ENCODE measurements around the gene GAS2L1.
A peak's percentile ranks its signal among the peaks of the same experiment; 100 is the strongest.

GAS2L1 gene

GRCh38 chr22:29306835-29307595 lies 565 bp downstream of the GAS2L1 start:
- in situ Hi-C loops (cut with MboI; ENCODE audit: low pct_unique_long_range_greater_than_20kb, low sequenced_read_pairs), result no loop called here

DNA sequence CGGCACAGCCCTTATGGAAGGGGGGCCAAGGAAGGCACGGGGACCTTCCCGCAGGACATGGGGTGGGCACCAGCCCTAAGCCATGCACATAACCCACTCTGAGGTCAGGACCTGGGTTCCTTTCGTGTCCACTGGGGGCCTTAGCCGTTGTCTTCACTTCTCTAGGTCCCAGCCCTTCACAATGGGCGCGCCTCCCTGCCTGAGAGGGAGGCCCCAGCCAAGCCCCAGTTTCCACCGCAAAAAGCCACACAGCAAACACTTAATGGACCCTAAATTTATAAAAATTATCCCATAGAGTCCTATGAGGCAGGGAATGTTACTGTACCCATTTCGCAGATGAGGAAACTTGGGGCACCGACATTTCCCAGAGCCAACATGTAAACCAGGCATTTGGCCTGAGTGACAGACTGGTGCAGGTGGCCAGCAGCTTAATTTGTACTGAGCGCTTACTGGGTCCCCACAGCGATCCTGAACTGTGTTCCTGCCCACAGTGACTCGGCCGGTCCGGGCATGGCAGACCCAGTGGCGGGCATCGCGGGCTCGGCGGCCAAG lies 1.2 kb downstream of the GAS2L1 start:
- DNase-seq, result no peak

More at GRCh38 chr22:29306835-29307595, 565 bp downstream of the GAS2L1 start:
- peak; percentile 61 for DNase-seq

DNA sequence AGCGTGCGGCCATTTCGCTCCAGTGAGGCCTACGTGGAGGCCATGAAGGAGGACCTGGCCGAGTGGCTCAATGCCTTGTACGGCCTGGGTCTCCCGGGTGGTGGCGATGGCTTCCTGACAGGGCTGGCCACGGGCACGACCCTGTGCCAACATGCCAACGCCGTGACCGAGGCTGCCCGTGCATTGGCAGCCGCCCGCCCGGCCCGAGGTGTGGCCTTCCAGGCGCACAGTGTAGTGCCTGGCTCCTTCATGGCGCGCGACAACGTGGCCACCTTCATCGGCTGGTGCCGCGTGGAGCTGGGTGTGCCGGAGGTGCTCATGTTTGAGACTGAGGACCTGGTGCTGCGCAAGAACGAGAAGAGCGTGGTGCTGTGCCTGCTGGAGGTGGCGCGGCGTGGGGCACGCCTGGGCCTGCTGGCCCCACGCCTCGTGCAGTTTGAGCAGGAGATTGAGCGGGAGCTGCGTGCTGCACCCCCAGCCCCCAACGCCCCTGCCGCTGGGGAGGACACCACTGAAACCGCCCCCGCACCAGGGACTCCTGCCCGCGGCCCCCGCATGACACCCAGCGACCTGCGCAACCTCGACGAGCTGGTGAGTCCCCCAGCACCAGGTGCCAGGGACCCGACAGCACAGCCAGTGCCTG lies 1.8 kb downstream of the GAS2L1 start:
- no peak for DNase-seq
- in situ Hi-C loops (cut with MboI; ENCODE audit: low pct_unique_long_range_greater_than_20kb, low sequenced_read_pairs), result no loop called here

More for the DNA sequence above, 1.2 kb downstream of the GAS2L1 start:
- in situ Hi-C loops (cut with MboI; ENCODE audit: low pct_unique_long_range_greater_than_20kb, low sequenced_read_pairs), result no loop called here

DNA sequence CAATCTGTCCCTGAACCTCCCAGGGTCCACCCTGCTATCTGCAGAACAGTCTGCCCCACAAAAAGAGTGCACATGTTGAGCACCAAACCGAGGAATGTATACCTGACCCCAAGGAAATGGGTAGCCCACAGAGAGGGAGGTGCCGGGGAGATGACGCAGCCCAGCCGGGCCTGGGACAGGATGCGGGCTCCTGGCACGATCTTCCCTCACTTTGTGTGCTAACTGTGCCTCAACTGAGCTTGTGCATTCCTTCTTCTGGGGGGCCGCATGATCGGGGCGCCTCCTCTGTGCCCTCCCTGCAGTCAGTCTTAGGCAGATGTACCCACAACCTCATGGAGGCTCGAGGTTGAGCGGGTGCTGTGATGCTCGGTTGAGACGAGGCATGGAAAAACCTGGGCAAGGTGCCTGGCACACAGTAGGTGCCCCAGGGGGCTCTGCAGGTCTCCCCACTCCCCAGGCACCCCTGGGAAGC lies 2.4 kb downstream of the GAS2L1 start:
- peak; percentile 48 for DNase-seq
- in situ Hi-C loops (cut with MboI; ENCODE audit: low pct_unique_long_range_greater_than_20kb, low sequenced_read_pairs), result no loop called here

- DNase-seq, result no peak
- in situ Hi-C loops (cut with MboI; ENCODE audit: low pct_unique_long_range_greater_than_20kb, low sequenced_read_pairs), result no loop called here
These were observed 3.0 kb downstream of the GAS2L1 start for GRCh38 chr22:29309332-29310064.

GRCh38 chr22:29310065-29310862 lies 3.8 kb downstream of the GAS2L1 start:
- in situ Hi-C loops (cut with MboI; ENCODE audit: low pct_unique_long_range_greater_than_20kb, low sequenced_read_pairs), result no loop called here
- DNase-seq, result no peak

DNA sequence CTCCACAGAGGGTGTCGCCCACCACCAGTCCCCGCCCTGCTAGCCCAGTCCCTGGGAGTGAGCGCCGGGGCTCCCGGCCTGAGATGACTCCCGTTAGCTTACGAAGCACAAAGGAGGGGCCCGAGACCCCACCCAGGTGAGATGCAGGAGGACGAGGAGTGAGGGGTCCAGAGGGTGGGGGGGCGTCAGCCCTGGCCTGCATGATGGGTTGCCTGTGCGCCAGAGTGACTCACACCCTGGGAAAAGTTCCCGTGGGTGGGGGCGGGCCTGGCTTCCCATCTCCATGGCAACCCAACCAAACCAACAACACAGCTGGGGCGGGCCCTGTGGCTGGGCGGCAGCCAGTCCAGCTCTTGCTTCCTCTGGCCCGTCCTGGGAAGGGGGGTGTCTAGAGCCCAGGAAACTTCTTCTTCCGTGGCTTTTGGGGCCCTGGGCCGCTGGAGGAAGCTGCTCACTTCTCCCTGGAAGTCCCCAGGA lies 4.5 kb downstream of the GAS2L1 start:
- in situ Hi-C loops (cut with MboI; ENCODE audit: low pct_unique_long_range_greater_than_20kb, low sequenced_read_pairs), result no loop called here
- DNase-seq, result peak; percentile 84

- no peak for DNase-seq
- in situ Hi-C loops (cut with MboI; ENCODE audit: low pct_unique_long_range_greater_than_20kb, low sequenced_read_pairs), result no loop called here
These were observed 5.2 kb downstream of the GAS2L1 start for GRCh38 chr22:29311464-29312217.

- in situ Hi-C loops (cut with MboI; ENCODE audit: low pct_unique_long_range_greater_than_20kb, low sequenced_read_pairs), result no loop called here
- DNase-seq, result no peak
These were observed 6.0 kb downstream of the GAS2L1 start for GRCh38 chr22:29312218-29313125.

DNA sequence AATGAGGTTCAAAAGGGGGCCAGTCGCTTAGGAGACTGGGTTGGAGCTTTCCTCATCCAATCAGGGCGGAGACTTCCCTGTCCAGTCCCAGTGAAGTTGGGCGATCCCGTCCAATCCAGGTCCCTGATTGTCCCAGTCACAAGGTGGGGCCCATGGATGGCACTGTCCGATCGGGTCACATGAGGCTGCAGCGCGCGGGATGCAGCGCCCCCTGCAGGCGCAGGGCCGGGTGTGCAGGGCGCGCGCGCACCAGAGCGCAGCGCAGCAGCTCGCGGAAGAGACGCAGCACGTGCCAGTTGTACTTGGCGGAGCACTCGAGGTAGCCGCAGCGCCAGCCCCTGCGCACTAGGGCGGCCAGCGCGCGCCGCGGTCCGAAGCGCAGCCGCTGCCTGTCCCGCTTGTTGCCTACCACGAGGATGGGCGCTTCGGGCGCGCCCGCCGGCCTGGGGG lies 6.7 kb downstream of the GAS2L1 start:
- no peak for DNase-seq
- in situ Hi-C loops (cut with MboI; ENCODE audit: low pct_unique_long_range_greater_than_20kb, low sequenced_read_pairs), result no loop called here

GRCh38 chr22:29313576-29314466 lies 7.4 kb downstream of the GAS2L1 start:
- no peak for DNase-seq

DNA sequence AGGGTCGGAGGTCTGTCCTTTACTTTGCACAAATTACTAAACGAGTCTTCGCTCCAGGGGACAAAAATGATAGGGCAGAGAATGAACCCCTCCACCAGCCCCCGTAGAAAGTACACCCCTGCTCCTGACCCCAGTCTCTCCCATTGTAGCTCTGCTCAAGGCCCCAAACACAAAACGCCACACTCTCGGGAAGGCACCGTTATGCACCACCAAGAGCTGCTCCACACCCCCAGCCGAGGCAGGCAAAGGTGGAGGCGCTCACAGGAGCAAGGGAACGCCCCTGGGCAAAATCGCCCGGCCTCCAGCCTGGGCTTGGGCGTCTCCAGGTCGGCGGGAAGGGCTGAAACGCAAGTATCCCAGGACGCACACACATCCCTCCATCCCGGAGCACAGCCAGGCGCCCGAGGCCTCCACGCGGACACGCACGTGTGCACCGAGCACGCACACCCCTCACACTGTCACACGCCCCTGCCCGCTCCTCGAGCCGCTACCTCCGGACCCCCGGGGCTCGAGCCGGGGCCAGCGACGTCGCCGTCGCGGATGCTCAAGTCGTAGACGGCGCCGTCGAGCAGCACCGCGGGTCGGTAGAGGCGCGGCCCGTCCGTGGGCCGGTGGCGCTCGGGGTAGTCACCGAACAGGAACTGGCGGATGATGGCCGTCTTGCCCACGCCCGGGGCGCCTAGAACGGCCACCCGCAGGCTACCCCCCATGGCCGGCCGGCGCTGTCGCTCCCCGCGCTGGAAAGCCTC lies 8.3 kb downstream of the GAS2L1 start:
- DNase-seq, result no peak
- in situ Hi-C loops (cut with MboI; ENCODE audit: low pct_unique_long_range_greater_than_20kb, low sequenced_read_pairs), result no loop called here

More at GRCh38 chr22:29313576-29314466, 7.4 kb downstream of the GAS2L1 start:
- in situ Hi-C loops (cut with MboI; ENCODE audit: low pct_unique_long_range_greater_than_20kb, low sequenced_read_pairs), result no loop called here

DNA sequence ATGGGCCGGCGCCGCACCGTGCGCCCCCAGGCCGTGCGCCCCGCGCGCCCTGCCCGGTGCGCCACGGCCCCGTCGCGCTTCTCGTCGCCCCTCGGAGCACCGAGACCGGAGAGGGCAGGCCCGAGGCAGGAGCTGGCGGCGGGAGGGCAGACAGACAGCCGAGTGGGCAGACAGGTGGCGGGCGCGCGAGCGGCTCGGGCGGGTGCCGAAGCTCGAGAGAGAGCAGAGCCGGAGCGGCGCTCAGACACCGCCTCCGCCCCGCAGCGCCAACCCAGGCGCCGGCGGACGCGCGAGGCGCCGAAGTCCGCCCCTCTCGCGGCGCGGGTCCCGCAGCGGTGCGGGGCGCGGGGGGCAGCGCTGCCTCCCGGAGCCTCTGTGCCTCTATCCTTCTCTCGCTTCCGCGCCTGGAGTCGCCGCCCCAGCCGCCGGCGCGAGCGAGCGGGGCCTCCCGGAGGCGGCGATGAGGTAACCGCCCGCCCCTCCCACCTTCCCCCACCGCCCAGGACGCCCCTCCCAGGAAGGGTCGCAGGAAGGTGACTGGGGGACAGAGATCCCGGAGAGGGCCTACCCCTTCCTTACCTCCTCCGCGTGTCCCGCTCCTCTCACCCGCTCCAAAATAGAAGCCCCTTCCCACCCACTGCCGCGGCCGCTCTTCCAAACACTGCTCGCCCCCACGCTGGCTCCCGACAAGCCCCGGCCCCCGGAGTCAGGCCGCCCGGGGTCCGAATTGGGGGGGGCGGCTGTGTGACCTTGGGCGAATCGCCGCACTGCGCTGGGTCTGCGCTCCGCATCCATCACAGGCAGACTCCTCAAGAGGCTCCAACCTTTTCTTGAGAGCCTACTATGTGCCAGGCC lies 9.1 kb downstream of the GAS2L1 start, which contains the start of gene RASL10A:
Gene RASL10A (minus strand): TSS at position 412 of the 855 bp plus-strand sequence. CDS start 451 bp downstream, outside the sequence.
- in situ Hi-C loops (cut with MboI; ENCODE audit: low pct_unique_long_range_greater_than_20kb, low sequenced_read_pairs), result no loop called here
- no peak for DNase-seq

DNA sequence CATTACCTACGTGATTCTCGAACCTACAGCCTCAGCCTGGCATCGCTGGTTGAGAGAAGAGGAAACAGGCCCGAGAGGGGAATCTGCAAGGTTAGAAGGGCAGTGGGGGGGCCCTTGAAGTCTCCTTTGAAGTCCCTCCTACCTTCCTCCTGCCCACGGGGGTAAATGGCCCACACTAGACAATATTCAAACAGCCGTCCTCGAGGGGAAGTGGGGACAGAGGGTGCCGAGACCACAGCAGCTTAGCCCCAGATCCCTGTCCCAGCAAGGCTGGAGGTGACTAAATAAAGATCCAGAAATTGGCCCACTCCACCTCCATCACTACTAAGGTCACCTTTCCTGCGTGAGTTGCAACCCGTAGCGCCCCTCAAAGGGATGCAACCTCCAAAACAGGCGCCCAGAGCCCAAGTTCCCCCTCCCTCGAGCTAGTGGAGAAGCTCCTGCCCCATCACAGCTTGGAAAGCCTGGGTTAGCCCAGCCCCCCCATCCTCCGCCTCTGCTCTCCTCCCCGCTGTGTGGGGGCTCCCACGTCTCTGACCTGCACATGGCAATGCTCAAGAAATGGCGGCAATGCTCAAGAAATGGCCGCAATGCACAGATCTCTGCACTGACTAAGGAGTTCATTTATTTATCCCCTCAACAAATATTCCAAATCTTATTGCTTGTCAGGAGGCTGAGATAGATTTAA lies 9.8 kb downstream of the GAS2L1 start:
- in situ Hi-C loops (cut with MboI; ENCODE audit: low pct_unique_long_range_greater_than_20kb, low sequenced_read_pairs), result no loop called here
- no peak for DNase-seq
